Rectal smooth muscle tissue (tissue), 1 donor: ENCODE measurements around the gene C12orf60.
A peak's percentile ranks its signal among the peaks of the same experiment; 100 is the strongest.

Source experiments
- H3K27ac ChIP-seq: one replicate; pipeline ENCODE4 v1.7.0; 2013; ENCODE audit warnings: low read depth, low read length, inconsistent platforms
- H3K27me3 ChIP-seq: one replicate; pipeline ENCODE4 v1.7.0; 2013; ENCODE audit warnings: low read length; ENCODE audit not compliant: control insufficient read depth, insufficient read depth
- H3K36me3 ChIP-seq: one replicate; pipeline ENCODE4 v1.7.0; 2013; ENCODE audit warnings: low read length; ENCODE audit not compliant: control insufficient read depth, insufficient read depth
- H3K4me1 ChIP-seq: one replicate; pipeline ENCODE4 v1.7.0; 2013; ENCODE audit warnings: low read length; ENCODE audit not compliant: control insufficient read depth, insufficient read depth
- H3K4me3 ChIP-seq: one replicate; pipeline ENCODE4 v1.7.0; 2013; ENCODE audit warnings: low read length
- H3K9ac ChIP-seq: one replicate; pipeline ENCODE4 v1.7.0; 2013; ENCODE audit warnings: low read length

Gene C12orf60

DNA sequence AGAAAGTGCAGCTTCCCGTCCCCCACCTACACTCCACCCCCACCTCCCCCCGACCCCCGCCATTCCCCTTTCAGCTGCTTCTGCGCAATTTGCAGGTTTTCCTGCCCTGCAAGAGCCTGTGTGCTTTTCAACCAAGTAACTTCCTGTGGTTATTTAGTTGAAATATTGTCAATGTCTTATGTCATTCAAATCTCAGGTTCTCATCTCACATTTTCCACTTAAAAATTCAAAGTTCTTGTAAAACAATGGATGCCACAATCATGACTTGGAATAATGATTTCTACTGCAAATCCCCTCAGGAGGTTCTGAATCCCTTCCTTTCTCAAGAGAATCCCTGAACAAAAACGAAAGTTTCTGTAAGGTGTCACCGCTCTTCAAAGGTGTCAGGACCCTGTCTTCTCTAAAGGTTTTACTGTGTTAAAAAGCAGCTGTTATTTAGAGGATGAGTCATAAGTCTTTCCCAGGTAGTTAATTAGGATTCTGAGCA, 31.8 kb upstream of the C12orf60 start:
- Histone ChIP-seq H3K36me3 (peaks cover 2% of the 10 kb centered on the region), H3K4me1 (peaks cover 7% of the 10 kb centered on the region), H3K9ac (no peak overlapping the region), H3K4me3 (no peak overlapping the region), H3K27ac (peak overlapping the region; percentile 98), H3K27me3 (no peaks in the 10 kb centered on the region)

DNA sequence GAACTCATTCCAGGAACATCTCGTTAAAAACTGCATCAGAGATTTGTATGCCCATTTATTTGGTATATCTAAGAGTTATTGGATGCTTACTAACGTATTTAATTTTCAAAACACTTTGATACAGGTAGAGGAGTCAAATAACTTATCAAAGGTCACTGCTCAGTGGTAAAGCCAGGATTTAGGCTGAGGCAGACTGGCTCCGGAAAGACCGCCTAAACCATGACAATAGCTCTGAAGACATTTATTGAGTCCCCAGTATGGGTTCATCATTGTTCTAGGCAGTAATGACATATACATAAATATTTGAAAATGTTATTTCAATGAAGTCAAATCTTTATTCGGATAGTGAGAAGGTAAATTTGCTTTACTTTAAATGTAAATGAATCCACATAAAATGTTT, 30.5 kb upstream of the C12orf60 start:
- Histone ChIP-seq H3K4me1 (peaks cover 7% of the 10 kb centered on the region), H3K36me3 (peaks cover 2% of the 10 kb centered on the region), H3K4me3 (no peak overlapping the region), H3K27ac (no peak overlapping the region), H3K9ac (no peak overlapping the region), H3K27me3 (no peaks in the 10 kb centered on the region)

DNA sequence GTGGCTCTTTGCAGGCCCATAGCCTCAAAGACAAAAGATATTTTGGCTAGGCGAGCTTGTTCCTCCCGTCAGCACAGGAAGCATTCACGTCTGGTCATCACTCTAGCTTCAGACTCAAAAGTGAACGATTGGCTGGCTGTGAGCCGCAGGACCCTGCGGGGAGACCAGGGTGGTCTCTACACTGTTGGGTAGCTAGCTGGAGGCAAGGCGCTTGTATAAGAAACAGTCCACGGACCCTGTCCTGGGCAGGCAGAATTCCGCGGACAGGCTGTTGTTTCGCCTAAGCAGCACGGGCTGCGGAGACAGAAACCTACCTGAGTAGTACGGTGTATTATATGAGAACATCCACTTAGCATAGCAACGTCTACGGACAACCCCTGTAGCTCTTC, 29.8 kb upstream of the C12orf60 start:
- Histone ChIP-seq H3K27ac (peak overlapping the region; percentile 95), H3K27me3 (no peaks in the 10 kb centered on the region), H3K36me3 (peaks cover 2% of the 10 kb centered on the region)

DNA sequence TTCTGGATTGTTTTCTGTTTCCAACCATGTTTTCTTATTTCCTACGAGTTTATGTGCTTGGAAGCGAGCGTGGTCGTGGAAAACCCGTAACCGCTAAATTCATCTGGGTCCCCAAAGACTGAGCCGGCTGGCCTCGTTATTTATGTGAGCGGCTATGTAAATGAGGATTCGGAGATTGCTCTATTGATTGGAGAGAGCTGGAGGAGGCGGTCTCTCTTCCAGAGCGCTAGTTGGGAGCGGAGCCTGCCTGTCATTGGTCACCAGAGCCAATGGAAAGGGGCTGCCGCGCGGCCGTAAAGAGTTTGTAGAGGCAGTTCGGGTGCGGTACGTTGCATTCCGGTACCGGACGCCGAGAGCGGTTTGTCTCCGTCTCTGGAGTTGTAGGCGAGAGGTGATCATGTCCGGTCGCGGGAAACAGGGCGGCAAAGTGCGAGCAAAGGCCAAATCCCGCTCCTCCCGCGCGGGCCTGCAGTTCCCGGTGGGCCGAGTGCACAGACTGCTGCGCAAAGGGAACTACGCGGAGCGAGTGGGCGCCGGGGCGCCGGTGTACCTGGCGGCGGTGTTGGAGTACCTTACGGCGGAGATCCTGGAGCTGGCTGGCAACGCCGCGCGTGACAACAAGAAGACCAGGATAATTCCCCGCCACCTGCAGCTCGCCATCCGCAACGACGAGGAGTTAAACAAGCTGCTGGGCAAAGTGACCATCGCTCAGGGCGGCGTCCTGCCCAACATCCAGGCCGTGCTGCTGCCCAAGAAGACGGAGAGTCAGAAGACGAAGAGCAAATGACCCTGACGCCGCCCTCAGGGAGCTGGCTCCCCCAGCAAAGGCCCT, 29.2 kb upstream of the C12orf60 start:
- Histone ChIP-seq H3K36me3 (peaks cover 2% of the 10 kb centered on the region), H3K27me3 (no peaks in the 10 kb centered on the region), H3K9ac (peak overlapping the region; percentile 98), H3K4me3 (peak overlapping the region; percentile 98), H3K4me1 (peaks cover 3% of the 10 kb centered on the region), H3K27ac (peak overlapping the region; percentile 95)

More for the DNA sequence above, 29.8 kb upstream of the C12orf60 start:
- H3K4me3 ChIP-seq, result peak overlapping the region; percentile 98
- H3K4me1 ChIP-seq, result peaks cover 6% of the 10 kb centered on the region
- H3K9ac ChIP-seq, result no peak overlapping the region

DNA sequence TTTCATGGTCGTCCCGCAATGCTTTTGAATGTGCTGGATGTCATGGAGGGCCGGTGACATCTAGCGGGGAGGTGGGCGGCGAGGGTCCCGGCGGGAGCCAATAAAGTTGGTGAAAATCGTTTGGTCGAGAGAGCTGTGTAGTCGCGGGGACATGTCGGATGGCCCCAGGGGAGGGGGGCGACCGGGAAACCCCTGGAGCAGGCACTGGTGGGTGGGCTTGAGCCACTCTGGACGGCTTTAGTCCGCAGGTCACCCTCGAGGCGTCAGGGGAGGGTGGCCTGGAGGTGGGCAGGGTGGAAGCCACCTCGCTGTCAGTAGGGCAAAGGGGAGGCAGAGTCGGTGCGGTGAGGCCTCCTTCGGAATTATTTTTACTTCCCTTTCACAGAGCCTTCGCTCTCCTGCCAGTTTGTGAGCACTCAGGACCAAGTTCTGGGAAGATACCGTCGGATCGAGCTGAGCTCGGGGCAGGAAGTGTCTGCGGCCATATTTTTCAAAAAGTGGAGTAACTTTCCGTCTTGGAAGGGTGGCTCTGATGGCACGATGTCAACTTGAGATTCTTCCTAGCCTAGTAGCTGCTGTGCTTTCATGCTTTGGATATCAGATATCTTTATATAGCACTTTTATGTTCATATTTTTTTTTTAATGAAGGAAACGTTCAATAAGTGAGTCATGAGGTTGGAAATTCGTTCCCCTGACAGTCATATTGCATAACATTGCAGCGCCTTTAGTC, 28.4 kb upstream of the C12orf60 start:
- Histone ChIP-seq H3K4me1 (peaks cover 3% of the 10 kb centered on the region), H3K36me3 (peaks cover 2% of the 10 kb centered on the region)

DNA sequence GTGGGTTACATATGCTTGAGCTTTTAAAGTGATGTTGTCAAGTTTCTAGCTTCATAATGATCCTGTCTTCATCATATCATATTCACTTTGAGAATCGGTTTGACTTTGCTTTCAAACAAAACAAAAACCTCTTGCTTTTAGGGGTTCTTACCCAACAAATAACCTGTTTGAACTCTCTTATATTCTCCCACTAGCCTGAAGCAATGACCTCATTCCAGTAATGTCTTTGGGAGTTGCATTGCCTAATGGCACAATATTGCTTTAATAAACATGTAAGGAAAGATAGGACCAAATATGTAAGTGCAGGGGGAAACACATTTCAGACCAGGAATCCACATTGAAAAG, 27.9 kb upstream of the C12orf60 start:
- Histone ChIP-seq H3K9ac (no peak overlapping the region), H3K4me1 (peaks cover 3% of the 10 kb centered on the region), H3K36me3 (peaks cover 2% of the 10 kb centered on the region), H3K27me3 (no peaks in the 10 kb centered on the region), H3K27ac (peak overlapping the region; percentile 95), H3K4me3 (peak overlapping the region; percentile 98)

More for the DNA sequence above, 28.4 kb upstream of the C12orf60 start:
- Histone ChIP-seq H3K27me3 (no peaks in the 10 kb centered on the region), H3K4me3 (peak overlapping the region; percentile 98), H3K27ac (peak overlapping the region; percentile 95), H3K9ac (peak overlapping the region; percentile 98)

DNA sequence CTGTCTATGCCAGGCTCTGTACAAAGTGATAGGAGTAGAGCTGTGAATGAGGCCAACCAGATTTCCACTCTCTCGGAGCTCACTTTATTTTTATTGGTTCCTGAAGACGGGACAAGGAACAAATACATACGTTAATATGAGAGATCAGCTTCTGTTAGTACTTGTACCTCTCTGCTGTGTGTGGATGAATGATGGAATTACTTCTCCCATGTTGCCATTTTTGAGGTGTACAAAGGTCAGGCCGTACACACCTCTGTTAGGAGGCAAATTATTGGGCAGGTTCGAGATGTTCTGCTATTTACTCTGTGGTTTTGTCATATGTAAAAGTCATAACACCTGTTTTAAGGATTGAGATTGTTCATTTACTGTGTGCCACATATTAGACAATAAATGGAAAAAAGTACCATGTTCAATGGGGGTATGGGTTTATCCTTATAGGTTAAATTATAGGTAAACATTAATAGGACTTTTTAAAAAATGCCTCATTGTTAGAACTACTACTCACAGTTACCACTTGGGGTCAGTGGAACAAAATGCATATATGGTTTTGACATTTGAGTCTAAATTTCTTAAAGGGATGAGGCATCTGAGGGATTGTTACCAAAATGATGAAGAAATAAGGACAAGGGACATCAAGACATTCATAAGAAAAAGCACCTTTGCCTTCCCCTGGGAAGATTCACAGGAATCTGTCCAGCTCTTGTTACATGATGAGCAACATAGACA, 27.1 kb upstream of the C12orf60 start:
- H3K36me3 ChIP-seq, result peaks cover 2% of the 10 kb centered on the region
- H3K9ac ChIP-seq, result no peak overlapping the region
- H3K4me3 ChIP-seq, result peak overlapping the region; percentile 17
- H3K27ac ChIP-seq, result peak overlapping the region; percentile 95
- no peaks in the 10 kb centered on the region for H3K27me3 ChIP-seq
- H3K4me1 ChIP-seq, result peaks cover 3% of the 10 kb centered on the region

DNA sequence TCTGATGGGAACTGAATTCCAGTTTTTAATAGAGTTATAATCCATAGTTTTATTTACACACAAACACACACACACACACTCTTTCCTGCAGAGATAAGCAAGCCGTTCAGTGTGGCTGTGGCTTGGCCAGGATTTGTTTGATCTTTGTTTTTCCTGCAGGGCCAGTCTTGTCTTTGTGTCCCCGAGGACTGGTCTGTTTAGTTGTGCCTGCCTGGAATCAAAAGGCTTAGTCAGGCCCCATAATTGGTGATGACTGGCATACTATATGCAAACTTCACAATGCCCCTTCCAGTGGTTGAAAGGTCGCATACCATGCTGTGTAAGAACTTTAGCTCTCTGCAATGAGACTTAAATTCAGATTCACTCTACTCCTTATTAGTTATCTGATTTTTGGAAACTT, 26.2 kb upstream of the C12orf60 start:
- Histone ChIP-seq H3K9ac (no peak overlapping the region), H3K4me1 (peaks cover 3% of the 10 kb centered on the region), H3K27me3 (no peaks in the 10 kb centered on the region), H3K36me3 (peaks cover 2% of the 10 kb centered on the region), H3K4me3 (no peak overlapping the region), H3K27ac (no peak overlapping the region)

DNA sequence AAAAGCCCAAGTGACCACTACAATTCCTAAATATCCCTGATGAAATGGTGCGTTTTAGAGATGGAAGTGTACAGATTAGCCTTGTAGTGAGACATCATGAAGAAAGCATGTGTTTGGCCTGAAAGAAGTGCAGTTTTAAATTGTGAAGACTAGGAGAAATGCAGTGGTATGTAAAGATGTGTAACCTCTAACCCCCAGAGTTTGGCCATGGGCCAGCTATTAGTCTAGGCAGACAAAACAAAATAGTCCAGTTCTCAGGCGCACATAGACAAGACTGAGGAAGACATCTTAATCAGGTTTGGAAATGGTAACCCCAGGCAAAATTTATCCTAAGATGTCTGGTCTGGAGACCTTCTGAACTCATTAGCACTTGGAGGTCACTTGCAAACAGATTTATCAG, 23.6 kb upstream of the C12orf60 start:
- Histone ChIP-seq H3K9ac (no peak overlapping the region), H3K27ac (no peak overlapping the region), H3K4me3 (no peak overlapping the region), H3K27me3 (no peaks in the 10 kb centered on the region), H3K36me3 (no peaks in the 10 kb centered on the region), H3K4me1 (peaks cover 3% of the 10 kb centered on the region)

DNA sequence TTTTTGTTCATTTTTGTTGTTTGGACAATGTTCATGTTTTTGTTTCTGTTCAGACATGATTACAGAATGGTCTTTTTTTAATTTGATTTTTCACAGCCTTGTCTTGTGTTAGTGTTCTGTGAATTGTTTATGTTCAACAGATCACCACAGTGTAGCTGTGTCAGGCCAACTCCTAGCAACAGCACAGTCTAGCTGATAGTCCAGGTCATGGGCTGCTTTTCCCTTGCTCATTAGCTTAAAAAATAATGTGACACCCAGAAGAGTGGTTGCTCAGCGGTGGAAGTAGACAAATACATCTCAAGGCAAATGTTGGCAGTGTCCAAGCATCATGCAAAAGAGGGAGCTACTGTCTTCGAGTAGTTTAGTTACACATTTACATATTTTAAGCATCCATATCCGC, 22.6 kb upstream of the C12orf60 start:
- H3K36me3 ChIP-seq, result no peaks in the 10 kb centered on the region
- no peak overlapping the region for H3K9ac ChIP-seq
- H3K4me1 ChIP-seq, result no peaks in the 10 kb centered on the region
- no peak overlapping the region for H3K4me3 ChIP-seq
- no peak overlapping the region for H3K27ac ChIP-seq
- no peaks in the 10 kb centered on the region for H3K27me3 ChIP-seq

DNA sequence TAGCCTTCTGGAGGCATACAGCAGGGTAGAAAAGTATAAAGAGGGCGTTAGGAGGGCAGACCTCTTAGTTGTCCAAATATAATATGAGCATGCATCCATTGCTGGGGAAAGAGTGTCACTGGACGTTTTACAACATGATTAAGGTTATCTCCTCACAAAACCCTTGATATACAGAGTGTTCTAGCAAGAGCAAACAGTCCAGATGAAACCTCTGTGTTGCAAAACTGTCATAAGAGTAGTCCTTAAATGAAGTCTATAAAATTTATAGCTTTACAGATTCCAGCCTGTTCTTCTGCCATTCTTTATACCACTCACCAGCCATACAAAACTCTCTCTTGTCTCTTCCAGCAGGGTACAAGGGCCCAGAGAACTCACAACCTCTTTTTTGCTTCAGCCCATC, 21.9 kb upstream of the C12orf60 start:
- H3K36me3 ChIP-seq, result peaks cover under 1% of the 10 kb centered on the region
- no peak overlapping the region for H3K4me3 ChIP-seq
- no peak overlapping the region for H3K27ac ChIP-seq
- no peaks in the 10 kb centered on the region for H3K27me3 ChIP-seq
- no peaks in the 10 kb centered on the region for H3K4me1 ChIP-seq
- no peak overlapping the region for H3K9ac ChIP-seq

DNA sequence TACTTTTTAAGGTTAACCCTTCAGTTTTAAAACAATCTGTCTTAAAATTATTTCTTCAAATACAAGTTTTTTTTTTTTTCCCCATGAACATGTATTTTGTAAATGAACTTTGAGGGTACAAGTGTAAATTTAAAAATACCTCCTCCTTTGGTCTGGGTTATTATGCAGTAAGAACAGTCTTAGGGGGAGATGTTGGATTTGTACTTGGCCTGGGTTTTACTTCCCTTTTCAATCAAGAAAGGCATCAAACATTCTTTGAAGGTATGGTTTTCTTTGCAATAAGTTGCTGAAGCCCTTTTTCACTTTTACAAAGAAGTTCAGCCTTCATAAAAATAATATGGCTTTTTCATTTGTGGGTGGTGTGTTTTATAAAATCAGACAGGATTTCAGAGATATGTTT, 20.7 kb upstream of the C12orf60 start:
- no peak overlapping the region for H3K9ac ChIP-seq
- peaks cover 3% of the 10 kb centered on the region for H3K36me3 ChIP-seq
- no peak overlapping the region for H3K4me3 ChIP-seq
- no peaks in the 10 kb centered on the region for H3K4me1 ChIP-seq
- H3K27me3 ChIP-seq, result no peaks in the 10 kb centered on the region
- no peak overlapping the region for H3K27ac ChIP-seq
